SK-N-SH treated with all-trans-retinoic acid at 6 μM for 48 hours (cell line): ENCODE data around the gene NARS2.

Experiments
- ARNTL ChIP-seq: fragments of 450-650 bp; formaldehyde crosslinking; IDR thresholded peaks from 2 replicates; pipeline ENCODE4 v1.5.0; 2020; ENCODE audit warnings: low read depth, mild to moderate bottlenecking, moderate library complexity, borderline replicate concordance
- BACH2 ChIP-seq: fragments of 250-450 bp; sonication (Bioruptor Pico); IDR thresholded peaks from 2 replicates; pipeline ENCODE4 v1.9.0; 2021; ENCODE audit warnings: mild to moderate bottlenecking, borderline replicate concordance
- CSDC2 ChIP-seq: fragments of 250-450 bp; sonication (Bioruptor Pico); IDR thresholded peaks from 2 replicates; pipeline ENCODE4 v1.5.0; 2020; ENCODE audit warnings: mild to moderate bottlenecking, moderate library complexity
- GLIS3 ChIP-seq: fragments of 250-450 bp; sonication (Bioruptor Pico); IDR thresholded peaks from 2 replicates; pipeline ENCODE4 v1.5.0; 2020; ENCODE audit warnings: mild to moderate bottlenecking, moderate library complexity
- RARB ChIP-seq: fragments of 250-450 bp; sonication (Bioruptor Pico); IDR thresholded peaks from 2 replicates; pipeline ENCODE4 v1.8.0; 2021; ENCODE audit warnings: mild to moderate bottlenecking, moderate library complexity
- ZFP30 ChIP-seq: fragments of 450-650 bp; formaldehyde crosslinking; IDR thresholded peaks from 2 replicates; pipeline ENCODE4 v1.5.0; 2022; ENCODE audit warnings: mild to moderate bottlenecking, moderate library complexity

GRCh38 chr11:78400116-78400515 lies 174.5 kb downstream of the NARS2 start:
- TF ChIP-seq ZFP30 (CRISPR knock-in tag) (no peak), ARNTL (CRISPR knock-in tag) (no peak), BACH2 (CRISPR knock-in tag) (no peak), GLIS3 (CRISPR knock-in tag) (no peak), RARB (CRISPR knock-in tag) (no peak), CSDC2 (CRISPR knock-in tag) (no peak)
